Neuronal stem cell (in vitro differentiated cells): Measurements from ENCODE around the gene ARMH3.
A peak's percentile ranks its signal among the peaks of the same experiment; 100 is the strongest.

Experiments used
- DNase-seq: peaks from one replicate; pipeline ENCODE4 v3.0.0-alpha.2; 2013; ENCODE audit warnings: low spot score
- H2AFZ ChIP-seq: one replicate; pipeline ENCODE4 v1.6.1; 2013; ENCODE audit warnings: mild to moderate bottlenecking, low read length, inconsistent platforms
- H2AK5ac ChIP-seq: 2 replicates; pipeline ENCODE4 v1.6.1; 2013; ENCODE audit warnings: low read depth, mild to moderate bottlenecking, inconsistent platforms, low read length, moderate library complexity, mixed read lengths
- H2BK120ac ChIP-seq: 2 replicates; pipeline ENCODE4 v1.6.1; 2013; ENCODE audit warnings: low read depth, mild to moderate bottlenecking, inconsistent platforms, low read length, moderate library complexity, mixed read lengths
- H2BK12ac ChIP-seq: one replicate; pipeline ENCODE4 v1.6.1; 2013; ENCODE audit warnings: low read length, inconsistent platforms
- H2BK15ac ChIP-seq: 2 replicates; pipeline ENCODE4 v1.6.1; 2013; ENCODE audit warnings: mild to moderate bottlenecking, low read length, inconsistent platforms, mixed read lengths
- H2BK5ac ChIP-seq: one replicate; pipeline ENCODE4 v1.6.1; 2013; ENCODE audit warnings: inconsistent platforms, mild to moderate bottlenecking, low read length, moderate library complexity
- H3K14ac ChIP-seq: one replicate; pipeline ENCODE4 v1.6.1; 2013; ENCODE audit warnings: low read length, inconsistent platforms
- H3K18ac ChIP-seq: 2 replicates; pipeline ENCODE4 v1.6.1; 2013; ENCODE audit warnings: low read length, inconsistent platforms
- H3K23ac ChIP-seq: 2 replicates; pipeline ENCODE4 v1.6.1; 2013; ENCODE audit warnings: low read depth, mild to moderate bottlenecking, mixed read lengths, low read length, inconsistent platforms; ENCODE audit not compliant: poor library complexity
- H3K27ac ChIP-seq: replicated peaks from 3 replicates; pipeline ENCODE4 v1.5.1; 2013; ENCODE audit warnings: low read length, inconsistent platforms
- H3K27me3 ChIP-seq, 3 experiments: 2 replicates each; pipeline ENCODE4 v1.6.1; 2013; ENCODE audit warnings: low read length in 3 of 3, mild to moderate bottlenecking in 2 of 3, inconsistent platforms in 1 of 3, low read depth in 1 of 3, mixed read lengths in 1 of 3, moderate library complexity in 1 of 3; ENCODE audit not compliant: control insufficient read depth in 3 of 3, insufficient read depth in 3 of 3
- H3K36me3 ChIP-seq, 2 donors: replicated peaks in 1 of 2; 2 replicates each; pipeline ENCODE4 v1.6.1; 2013; ENCODE audit warnings: low read length in 2 of 2; ENCODE audit not compliant: control insufficient read depth in 2 of 2, insufficient read depth in 2 of 2
- H3K4ac ChIP-seq: 2 replicates; pipeline ENCODE4 v1.6.1; 2013; ENCODE audit warnings: inconsistent platforms, mild to moderate bottlenecking, low read length, moderate library complexity
- H3K4me1 ChIP-seq, 2 donors: 1 replicate in 1 of 2; 2 replicates in 1 of 2; pipeline ENCODE4 v1.6.1; 2013; ENCODE audit warnings: low read length in 2 of 2, low read depth in 1 of 2; ENCODE audit not compliant: control insufficient read depth in 2 of 2, insufficient read depth in 1 of 2
- H3K4me2 ChIP-seq: one replicate; pipeline ENCODE4 v1.6.1; 2013; ENCODE audit warnings: mild to moderate bottlenecking, low read length, inconsistent platforms; ENCODE audit not compliant: insufficient read depth, poor library complexity, severe bottlenecking
- H3K4me3 ChIP-seq, 2 donors: 2 replicates each; pipeline ENCODE4 v1.5.1; 2013; ENCODE audit warnings: low read length in 2 of 2, mild to moderate bottlenecking in 2 of 2, inconsistent platforms in 1 of 2, moderate library complexity in 1 of 2
- H3K79me1 ChIP-seq: one replicate; pipeline ENCODE4 v1.6.1; 2013; ENCODE audit warnings: low read depth, mild to moderate bottlenecking, inconsistent platforms, low read length, moderate library complexity
- H3K9ac ChIP-seq: one replicate; pipeline ENCODE4 v1.6.1; 2013; ENCODE audit warnings: mild to moderate bottlenecking, low read depth, low read length, inconsistent platforms; ENCODE audit not compliant: poor library complexity
- H3K9me3 ChIP-seq, 2 donors: replicated peaks in 1 of 2; 2 replicates each; pipeline versions ENCODE3 to v1.6.1; 2013; ENCODE audit warnings: low read length in 2 of 2, mild to moderate bottlenecking in 2 of 2, inconsistent platforms in 1 of 2, low read depth in 1 of 2, mixed read lengths in 1 of 2, moderate library complexity in 1 of 2; ENCODE audit not compliant: control insufficient read depth in 2 of 2, insufficient read depth in 1 of 2
- H4K8ac ChIP-seq: one replicate; pipeline ENCODE4 v1.6.1; 2013; ENCODE audit warnings: low read depth, mild to moderate bottlenecking, inconsistent platforms, low read length, moderate library complexity
- H4K91ac ChIP-seq: one replicate; pipeline ENCODE4 v1.6.1; 2013; ENCODE audit warnings: low read length, low read depth, mild to moderate bottlenecking, inconsistent platforms; ENCODE audit not compliant: poor library complexity
- WGBS, 2 donors: extraction: QIAGEN DNeasy Blood & Tissue Kit; methylation state at CpG; one replicate each; pipeline ENCODE4 v1.1.7; 2013; ENCODE audit warnings: missing lambda C conversion rate in 2 of 2, mixed read lengths in 1 of 2; ENCODE audit not compliant: insufficient read length in 2 of 2, insufficient replicate concordance in 1 of 2; ENCODE audit errors: extremely low coverage in 2 of 2; 5-methylcytosine and 5-hydroxymethylcytosine counted together

Gene ARMH3

DNA sequence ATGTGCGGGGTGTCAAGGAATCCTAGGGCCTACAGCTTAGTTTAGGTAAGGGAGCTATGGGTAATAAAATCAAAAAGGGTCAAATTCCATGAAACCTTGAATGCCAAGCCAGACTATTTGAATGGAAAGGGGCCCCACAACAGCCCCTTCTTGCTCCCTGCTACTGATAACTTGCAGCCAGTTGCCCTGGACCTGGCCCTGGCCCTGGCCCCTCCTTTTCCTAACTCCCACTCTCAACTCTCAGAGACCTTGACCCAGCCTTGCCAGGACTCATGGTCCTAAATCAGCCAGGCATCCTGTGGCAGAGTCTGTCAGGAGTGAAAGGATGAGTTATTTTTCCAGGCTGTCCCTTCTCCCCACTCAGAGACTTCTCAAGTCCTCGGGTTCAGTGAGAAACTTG lies 218.2 kb downstream of the ARMH3 start:
- Histone ChIP-seq H3K9ac (no peak overlapping the region), H2AK5ac (no peak overlapping the region), H2BK120ac (no peak overlapping the region), H3K23ac (no peak overlapping the region), H2BK5ac (no peak overlapping the region), H3K18ac (no peak overlapping the region), H3K27me3 (peaks cover 0 to 14% (median 0%) of the 10 kb centered on the region in 3 experiments), H3K4me3 (no peak overlapping the region), H3K9me3 (no peaks in the 10 kb centered on the region), H2BK15ac (no peak overlapping the region), H2AFZ (no peak overlapping the region), H2BK12ac (no peak overlapping the region), H3K14ac (no peak overlapping the region), H4K8ac (no peak overlapping the region), H3K4me1 (peaks cover 16 to 20% of the 10 kb centered on the region in 2 donors), H4K91ac (no peak overlapping the region), H3K4ac (no peak overlapping the region), H3K4me2 (no peak overlapping the region), H3K79me1 (no peaks in the 10 kb centered on the region), H3K27ac (no peak overlapping the region), H3K36me3 (peaks cover 0 to 2% of the 10 kb centered on the region in 2 donors)
- no peak for DNase-seq
- WGBS, 2 donors: no CpG with 5 or more reads among the region's 2 CpGs

DNA sequence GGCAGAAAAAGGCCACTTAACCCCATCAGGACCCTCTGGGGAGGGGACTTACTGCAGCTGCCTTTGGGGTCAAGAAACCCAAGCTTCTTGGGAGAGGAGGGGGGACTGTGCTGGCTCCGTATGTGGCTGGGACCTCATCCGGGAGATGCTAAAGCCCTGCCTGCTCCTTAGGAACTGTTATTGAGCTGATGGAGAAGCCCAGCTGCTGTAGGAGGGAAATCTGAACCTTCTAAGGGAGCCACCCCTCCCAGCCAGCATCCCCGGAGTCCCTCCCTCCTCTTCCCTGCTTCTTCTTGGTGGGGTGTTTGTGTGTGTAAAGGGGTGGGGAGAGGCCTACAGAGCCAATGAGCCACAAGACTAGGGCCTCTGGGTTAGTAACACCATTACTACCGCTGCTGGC lies 220.6 kb downstream of the ARMH3 start:
- H2AFZ ChIP-seq: no peak overlapping the region
- no peak overlapping the region for H2BK15ac ChIP-seq
- H3K36me3 ChIP-seq: peaks cover 0 to 2% of the 10 kb centered on the region in 2 donors
- no peak overlapping the region for H3K4ac ChIP-seq
- no peak overlapping the region for H3K18ac ChIP-seq
- H3K79me1 ChIP-seq: no peaks in the 10 kb centered on the region
- no peak overlapping the region for H2BK12ac ChIP-seq
- H4K8ac ChIP-seq: no peak overlapping the region
- H3K4me3 ChIP-seq: no peak overlapping the region
- no peak overlapping the region for H3K9ac ChIP-seq
- DNase-seq: no peak
- H3K4me1 ChIP-seq: peaks cover 17 to 25% of the 10 kb centered on the region in 2 donors
- H3K4me2 ChIP-seq: no peak overlapping the region
- no peak overlapping the region for H2BK5ac ChIP-seq
- no peaks in the 10 kb centered on the region for H3K27me3 ChIP-seq
- no peak overlapping the region for H4K91ac ChIP-seq
- no peaks in the 10 kb centered on the region for H3K9me3 ChIP-seq
- H3K23ac ChIP-seq: no peak overlapping the region
- H3K27ac ChIP-seq: no peak overlapping the region
- H2BK120ac ChIP-seq: no peak overlapping the region
- no CpG with 5 or more reads among the region's 4 CpGs for WGBS, 2 donors
- H2AK5ac ChIP-seq: no peak overlapping the region
- no peak overlapping the region for H3K14ac ChIP-seq

GRCh38 chr10:101834341-101834740 lies 221.6 kb downstream of the ARMH3 start:
- Histone ChIP-seq H3K4me1 (peaks cover 19 to 23% of the 10 kb centered on the region in 2 donors), H3K36me3 (peaks cover 0 to 2% of the 10 kb centered on the region in 2 donors), H2BK15ac (no peak overlapping the region), H3K9ac (no peak overlapping the region), H2BK120ac (no peak overlapping the region), H3K18ac (no peak overlapping the region), H3K4ac (no peak overlapping the region), H3K27ac (no peak overlapping the region), H3K27me3 (no peaks in the 10 kb centered on the region), H3K14ac (peak overlapping the region; percentile 51), H4K91ac (no peak overlapping the region), H3K4me2 (no peak overlapping the region), H3K9me3 (no peaks in the 10 kb centered on the region), H3K4me3 (no peak overlapping the region), H2BK12ac (peak overlapping the region; percentile 14), H2AFZ (no peak overlapping the region), H3K23ac (no peak overlapping the region), H2AK5ac (peak overlapping the region; percentile 47), H3K79me1 (no peaks in the 10 kb centered on the region), H4K8ac (no peak overlapping the region), H2BK5ac (no peak overlapping the region)
- WGBS, 2 donors: no CpG with 5 or more reads among the region's 8 CpGs
- no peak for DNase-seq

- Histone ChIP-seq H2BK120ac (no peak overlapping the region), H2BK5ac (no peak overlapping the region), H3K14ac (no peak overlapping the region), H2AFZ (no peak overlapping the region), H3K36me3 (peaks cover 2% of the 10 kb centered on the region in 2 donors), H3K4me1 (peaks cover 14 to 21% of the 10 kb centered on the region in 2 donors), H3K27me3 (no peaks in the 10 kb centered on the region), H4K91ac (no peak overlapping the region), H3K4ac (no peak overlapping the region), H2AK5ac (no peak overlapping the region), H2BK15ac (no peak overlapping the region), H3K9ac (no peak overlapping the region), H3K23ac (no peak overlapping the region), H3K4me2 (no peak overlapping the region), H3K9me3 (no peaks in the 10 kb centered on the region), H3K4me3 (peak overlapping the region in 1 of 2 donors; percentile 26), H2BK12ac (no peak overlapping the region), H4K8ac (no peak overlapping the region), H3K79me1 (no peaks in the 10 kb centered on the region), H3K18ac (no peak overlapping the region), H3K27ac (no peak overlapping the region)
- DNase-seq: no peak
- no CpG with 5 or more reads among the region's 1 CpG for WGBS, 2 donors
Measured at GRCh38 chr10:101833466-101833865, 222.5 kb downstream of the ARMH3 start.
